Naive thymus-derived CD8-positive, alpha-beta T cell (primary cell): ENCODE measurements around the gene EIF3L. TPM values are rescaled to one million over a fixed set of nuclear protein-coding genes. Genes with fewer than 3 reads are reported as not detected.

Experiments
- ATAC-seq, 2 donors: fragments of 150-1000 bp; cut with Tn5 transposase in 1 of 2; sonication (Bioruptor Pico), chemical (Tn5 transposase) in 1 of 2; 1 replicate in 1 of 2; 2 replicates in 1 of 2; pipeline ENCODE4 v1.10.0; 2021; ENCODE audit warnings: mild to moderate bottlenecking in 2 of 2, moderate library complexity in 2 of 2
- POLR2A ChIA-PET: fragments of 350-600 bp; sonication (Branson Sonifier 250); formaldehyde crosslinking; loops from one replicate; lab custom pipeline; 2021; ENCODE audit warnings: antibody characterized with exemption; lab: Charles Lee
- DNase-seq, 10 donors: peaks; one replicate each; pipeline versions ENCODE4 v3.0.0 to v3.0.0-alpha.2; 2020 to 2022
- H3K27ac Mint-ChIP-seq, 10 donors: one replicate each; pipeline ENCODE4 v1.8.0; 2020 to 2022; ENCODE audit warnings: mild to moderate bottlenecking in 10 of 10, mixed read lengths in 10 of 10, moderate library complexity in 4 of 10, inconsistent platforms in 1 of 10
- H3K27me3 Mint-ChIP-seq, 5 donors: one replicate each; pipeline ENCODE4 v1.8.0; 2021 to 2022; ENCODE audit warnings: mixed read lengths in 5 of 5
- H3K36me3 Mint-ChIP-seq, 3 donors: one replicate each; pipeline ENCODE4 v1.8.0; 2020 to 2022; ENCODE audit warnings: mixed read lengths in 3 of 3, mild to moderate bottlenecking in 2 of 3, inconsistent platforms in 1 of 3
- H3K4me1 Mint-ChIP-seq, 4 donors: one replicate each; pipeline ENCODE4 v1.8.0; 2021 to 2022; ENCODE audit warnings: mixed read lengths in 4 of 4
- H3K4me3 Mint-ChIP-seq, 10 donors: one replicate each; pipeline ENCODE4 v1.8.0; 2020 to 2022; ENCODE audit warnings: mild to moderate bottlenecking in 10 of 10, mixed read lengths in 10 of 10, moderate library complexity in 6 of 10, inconsistent platforms in 1 of 10
- H3K9me3 Mint-ChIP-seq, 9 donors: one replicate each; pipeline ENCODE4 v1.8.0; 2020 to 2022; ENCODE audit warnings: mixed read lengths in 9 of 9, mild to moderate bottlenecking in 3 of 9, inconsistent platforms in 1 of 9, moderate library complexity in 1 of 9
- polyA plus RNA-seq, 3 donors: library from polyadenylated mRNA; unstranded; fragments of 300-500 nt; fragmentation: Illumina TruSeq; gene quantifications; one replicate each; pipeline ENCODE4 v1.2.3, GENCODE V29; 2021
- total RNA-seq, 8 experiments: library from RNA in 2 of 8; stranded (reverse) in 2 of 8; gene quantifications; one replicate each; pipeline ENCODE4 v1.2.3 and lab custom pipeline; 2021 to 2026

EIF3L gene
- total and polyA plus RNA-seq, 5 experiments from 2014 or later: 310 to 544 (median 395) TPM

DNA sequence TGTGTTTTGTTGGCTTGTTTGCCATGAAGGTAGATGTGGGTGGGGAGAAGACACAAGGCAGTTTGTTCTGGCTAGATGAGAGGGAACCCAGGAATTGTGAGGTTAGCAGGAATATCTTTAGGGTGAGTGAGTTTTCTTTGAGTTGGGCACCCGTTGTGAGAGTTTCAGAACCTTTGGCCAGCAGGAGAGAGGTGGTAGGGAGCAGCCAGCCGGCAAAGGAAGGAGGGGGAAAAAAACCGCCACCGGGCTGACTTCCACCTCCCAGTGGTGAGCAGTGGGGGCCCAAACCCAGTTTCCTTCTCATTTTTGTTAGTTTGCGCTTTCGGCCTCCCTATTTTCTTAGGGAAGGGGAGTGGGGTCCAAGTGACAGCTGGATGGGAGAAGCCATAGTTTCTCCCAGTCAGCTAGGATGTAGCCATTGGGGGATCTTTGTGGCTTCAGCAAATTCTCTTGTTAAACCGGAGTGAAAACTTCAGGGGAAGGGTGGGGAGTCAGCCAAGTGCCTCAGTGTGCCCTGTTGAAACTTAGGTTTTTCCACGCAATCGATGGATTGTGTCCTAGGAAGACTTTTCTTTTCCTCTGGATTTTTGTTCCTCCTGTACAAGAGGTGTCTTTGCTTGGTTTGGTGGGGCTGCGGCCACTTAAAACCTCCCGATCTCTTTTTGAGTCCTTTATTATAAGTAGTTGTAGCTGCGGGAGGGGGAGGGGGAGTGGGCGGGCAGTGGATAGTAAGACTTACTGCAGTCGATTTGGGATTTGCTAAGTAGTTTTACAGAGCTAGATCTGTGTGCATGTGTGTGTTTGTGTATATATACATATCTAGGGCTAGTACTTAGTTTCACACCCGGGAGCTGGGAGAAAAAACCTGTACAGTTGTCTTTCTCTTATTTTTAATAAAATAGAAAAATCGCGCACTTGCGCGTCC, 42.5 kb upstream of the EIF3L start:
- H3K9me3 Mint-ChIP-seq: peaks cover 0 to 2% (median 0%) of the 10 kb centered on the region in 9 donors
- H3K27ac Mint-ChIP-seq: peak overlapping the region in 3 of 10 donors; percentile 26 to 43 (median 30)
- H3K27me3 Mint-ChIP-seq: peaks cover 21 to 66% (median 43%) of the 10 kb centered on the region in 5 donors
- H3K36me3 Mint-ChIP-seq: peaks cover 0 to 3% (median 0%) of the 10 kb centered on the region in 3 donors
- DNase-seq: no peak
- peak overlapping the region; percentile 69 to 84 (median 82) for H3K4me3 Mint-ChIP-seq
- POLR2A ChIA-PET: interaction anchor here (0.7 to 0.8 kb wide), 2 partner anchors 37 to 99 kb away, joined by 4 read pairs; partner anchors contain the start of gene ANKRD54
- ATAC-seq: no peak
- peaks cover 18 to 51% (median 46%) of the 10 kb centered on the region in 4 donors for H3K4me1 Mint-ChIP-seq

DNA sequence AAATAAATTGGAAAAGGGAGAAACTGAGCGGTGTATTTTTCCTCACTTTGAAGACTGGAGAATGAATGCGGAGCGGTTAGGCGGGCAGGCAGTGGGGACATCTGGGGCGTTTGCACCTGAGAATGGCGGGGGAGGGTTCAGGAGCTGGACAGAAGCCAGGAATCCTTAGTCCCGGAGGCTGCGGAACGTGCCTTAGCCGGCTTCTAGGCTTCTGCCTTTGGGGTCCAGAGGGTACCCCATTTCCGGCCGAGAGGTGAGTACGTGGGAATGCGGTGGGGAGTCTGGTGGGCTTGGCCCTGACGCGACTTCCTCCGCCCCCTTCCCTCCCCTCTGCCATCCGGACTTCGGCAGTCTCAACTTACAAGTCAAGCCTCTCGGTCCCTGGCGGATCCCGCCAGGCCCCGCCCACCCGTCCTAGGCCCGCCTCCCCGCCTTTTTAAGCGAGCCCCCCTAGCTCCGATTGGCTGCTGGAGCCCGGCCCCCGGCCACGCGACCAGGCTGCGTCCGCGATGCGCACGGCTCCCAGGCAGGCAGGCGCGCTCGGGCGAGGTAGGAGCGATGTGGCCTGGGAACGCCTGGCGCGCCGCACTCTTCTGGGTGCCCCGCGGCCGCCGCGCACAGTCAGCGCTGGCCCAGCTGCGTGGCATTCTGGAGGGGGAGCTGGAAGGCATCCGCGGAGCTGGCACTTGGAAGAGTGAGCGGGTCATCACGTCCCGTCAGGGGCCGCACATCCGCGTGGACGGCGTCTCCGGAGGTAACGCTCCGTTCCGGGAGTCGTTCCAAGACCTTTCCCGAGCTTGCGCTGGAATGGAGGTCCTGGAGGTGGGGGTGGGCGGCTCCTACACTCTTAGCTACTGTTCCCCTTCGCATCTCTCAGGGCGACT, 41.6 kb upstream of the EIF3L start, which contains the start of gene GCAT:
GCAT (plus strand) TSS at position 525 of the 884 bp plus-strand sequence; CDS start at position 559, 34 bp downstream.
- Mint-ChIP-seq H3K4me1 (peaks cover 15 to 45% (median 42%) of the 10 kb centered on the region in 4 donors), H3K27me3 (peaks cover 22 to 70% (median 42%) of the 10 kb centered on the region in 5 donors), H3K36me3 (peaks cover 0 to 3% (median 0%) of the 10 kb centered on the region in 3 donors), H3K4me3 (peak within 1 kb of the TSS; percentile 69 to 84 (median 82)), H3K27ac (peak within 1 kb of the TSS in 4 of 10 donors; percentile 26 to 75 (median 45)), H3K9me3 (peaks cover 0 to 2% (median 0%) of the 10 kb centered on the region in 9 donors)
- POLR2A ChIA-PET: interaction anchor here (0.6 to 1.7 kb wide), 6 partner anchors 11 to 149 kb away, joined by 3 to 4 read pairs (median 4); partner anchors contain the start of genes ANKRD54 and PDXP
- DNase-seq (peak; percentile 64 to 90 (median 78)), ATAC-seq (peak; percentile 89 to 90)

DNA sequence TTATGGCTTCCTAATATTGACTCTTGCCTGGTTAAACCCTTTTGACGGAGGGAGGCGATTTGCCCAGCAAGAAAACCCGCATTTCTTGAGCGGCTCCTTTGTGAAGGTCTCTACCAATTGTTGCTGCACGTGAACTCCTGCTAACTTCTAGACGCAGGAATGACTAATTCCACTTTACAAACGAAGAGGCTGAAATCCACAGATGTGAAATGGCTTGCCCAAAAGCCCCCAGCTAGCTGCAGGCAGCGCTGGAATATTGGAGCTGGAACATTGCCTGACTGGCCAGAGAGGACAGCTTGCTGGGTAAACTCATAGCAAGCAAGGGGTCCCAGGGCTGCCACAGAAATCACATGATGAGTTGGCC, 40.9 kb upstream of the EIF3L start:
- DNase-seq: no peak
- Mint-ChIP-seq H3K9me3 (peaks cover 0 to under 1% (median 0%) of the 10 kb centered on the region in 9 donors), H3K4me1 (peaks cover 13 to 39% (median 35%) of the 10 kb centered on the region in 4 donors), H3K4me3 (peak overlapping the region; percentile 69 to 84 (median 82)), H3K36me3 (peaks cover 0 to 3% (median 0%) of the 10 kb centered on the region in 3 donors), H3K27ac (peak overlapping the region in 3 of 10 donors; percentile 4 to 75 (median 47)), H3K27me3 (peaks cover 16 to 70% (median 36%) of the 10 kb centered on the region in 5 donors)
- POLR2A ChIA-PET: interaction anchor here (0.6 to 1.7 kb wide), 3 partner anchors 11 to 150 kb away, joined by 3 to 4 read pairs (median 3); partner anchors contain the start of gene PDXP
- ATAC-seq: no peak

DNA sequence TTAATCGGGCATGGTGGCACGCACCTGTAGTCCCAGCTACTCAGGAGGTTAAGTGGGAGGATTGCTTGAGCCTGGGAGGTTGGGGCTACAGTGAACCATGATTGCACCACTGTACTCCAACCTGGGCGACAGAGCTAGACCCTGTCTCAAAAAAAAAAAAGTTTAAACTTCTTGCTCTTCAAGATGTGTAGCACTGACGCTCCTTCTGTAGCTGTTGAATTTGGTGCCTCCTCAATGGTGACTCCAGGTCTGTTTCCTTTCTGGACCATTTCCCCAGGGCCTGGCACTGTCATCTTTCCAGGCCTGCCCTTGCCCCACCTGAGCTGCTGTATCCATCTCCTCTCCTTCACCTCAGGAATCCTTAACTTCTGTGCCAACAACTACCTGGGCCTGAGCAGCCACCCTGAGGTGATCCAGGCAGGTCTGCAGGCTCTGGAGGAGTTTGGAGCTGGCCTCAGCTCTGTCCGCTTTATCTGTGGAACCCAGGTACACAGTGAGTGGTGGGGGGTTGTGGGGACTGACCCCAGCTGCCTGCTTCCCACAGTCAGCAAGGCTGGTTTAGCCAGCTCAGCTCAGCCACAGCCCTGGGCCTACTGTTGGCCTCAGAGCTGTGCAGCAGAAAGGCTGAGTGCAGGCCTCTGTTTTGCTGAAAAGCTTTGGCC, 39.4 kb upstream of the EIF3L start:
- Mint-ChIP-seq H3K36me3 (peaks cover 0 to 5% (median 0%) of the 10 kb centered on the region in 3 donors), H3K27me3 (peaks cover 11 to 69% (median 32%) of the 10 kb centered on the region in 5 donors), H3K9me3 (no peaks in the 10 kb centered on the region), H3K4me1 (peaks cover 9 to 35% (median 25%) of the 10 kb centered on the region in 4 donors), H3K27ac (no peak overlapping the region), H3K4me3 (peak overlapping the region in 2 of 10 donors; percentile 27 to 45)
- ATAC-seq (no peak), DNase-seq (no peak)
- POLR2A ChIA-PET: interaction anchor here (0.6 to 1.4 kb wide), 4 partner anchors 12 to 568 kb away, joined by 3 to 5 read pairs (median 4); partner anchors contain the start of gene ANKRD54

DNA sequence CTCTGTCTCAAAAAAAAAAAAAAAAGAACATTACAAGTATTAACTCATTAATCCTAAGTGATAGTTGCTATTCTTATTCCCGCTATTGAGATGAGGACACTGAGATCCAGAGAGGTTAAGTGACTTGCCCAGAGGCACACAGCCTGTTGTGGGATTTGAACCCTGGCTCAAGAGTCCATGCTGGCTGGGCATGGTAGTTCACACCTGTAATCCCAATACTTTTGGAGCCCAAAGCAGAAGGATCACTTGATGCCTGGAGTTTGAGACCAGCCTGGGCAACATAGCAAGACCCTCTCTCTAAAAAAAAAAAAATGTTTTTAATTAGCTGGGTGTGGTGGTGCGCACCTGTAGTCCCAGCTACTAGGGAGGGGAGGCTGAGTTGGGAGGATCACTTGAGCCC, 37.4 kb upstream of the EIF3L start:
- H3K36me3 Mint-ChIP-seq: peaks cover 0 to 2% (median 0%) of the 10 kb centered on the region in 3 donors
- H3K27ac Mint-ChIP-seq: no peak overlapping the region
- H3K9me3 Mint-ChIP-seq: no peaks in the 10 kb centered on the region
- DNase-seq: no peak
- peaks cover 1 to 20% (median 9%) of the 10 kb centered on the region in 4 donors for H3K4me1 Mint-ChIP-seq
- peaks cover 3 to 58% (median 18%) of the 10 kb centered on the region in 5 donors for H3K27me3 Mint-ChIP-seq
- ATAC-seq: no peak
- H3K4me3 Mint-ChIP-seq: no peak overlapping the region
- POLR2A ChIA-PET: no interaction called here

DNA sequence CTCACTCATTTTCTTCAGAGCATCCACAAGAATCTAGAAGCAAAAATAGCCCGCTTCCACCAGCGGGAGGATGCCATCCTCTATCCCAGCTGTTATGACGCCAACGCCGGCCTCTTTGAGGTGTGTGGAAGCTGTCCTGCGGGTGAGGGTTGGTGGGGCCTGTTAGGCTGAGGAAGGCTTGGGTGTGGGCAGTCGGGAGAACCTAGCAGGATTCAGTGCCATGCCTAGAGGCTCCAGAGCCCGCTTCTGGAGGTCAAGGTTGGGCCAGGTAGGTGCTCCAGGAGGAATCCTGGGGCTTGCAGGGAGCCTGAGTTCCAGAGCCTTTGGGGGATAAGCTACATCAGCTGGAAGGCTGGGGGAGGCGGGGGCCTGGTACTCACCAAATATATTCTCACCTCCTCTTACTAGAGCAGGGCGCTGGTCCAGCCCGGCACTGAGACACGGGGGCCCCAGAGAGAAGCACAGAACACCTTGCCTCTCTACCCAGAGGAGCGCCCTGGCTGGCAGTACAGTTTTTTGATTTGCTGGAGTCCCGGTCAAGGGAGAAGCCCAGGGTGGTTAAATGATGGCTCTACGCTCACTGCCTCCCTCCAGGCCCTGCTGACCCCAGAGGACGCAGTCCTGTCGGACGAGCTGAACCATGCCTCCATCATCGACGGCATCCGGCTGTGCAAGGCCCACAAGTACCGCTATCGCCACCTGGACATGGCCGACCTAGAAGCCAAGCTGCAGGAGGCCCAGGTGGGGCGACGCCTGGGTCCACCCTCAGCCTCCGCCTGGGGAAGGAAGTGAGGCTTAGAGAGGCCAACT, 36.1 kb upstream of the EIF3L start:
- H3K36me3 Mint-ChIP-seq: peaks cover 0 to 2% (median 0%) of the 10 kb centered on the region in 3 donors

DNA sequence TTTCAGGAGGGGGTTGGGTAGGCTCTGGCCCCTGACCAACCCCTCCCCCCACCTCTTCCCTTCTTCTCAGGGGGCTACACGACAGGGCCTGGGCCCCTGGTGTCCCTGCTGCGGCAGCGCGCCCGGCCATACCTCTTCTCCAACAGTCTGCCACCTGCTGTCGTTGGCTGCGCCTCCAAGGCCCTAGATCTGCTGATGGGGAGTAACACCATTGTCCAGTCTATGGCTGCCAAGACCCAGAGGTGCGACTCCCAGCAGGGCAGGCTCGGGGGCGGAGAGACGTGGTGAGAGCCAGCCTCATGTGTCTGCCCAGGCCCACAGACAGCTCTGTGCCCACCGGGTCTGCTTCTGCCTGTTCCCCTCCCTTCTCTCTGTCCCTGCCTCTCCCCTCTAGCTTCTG, 33.6 kb upstream of the EIF3L start:
- DNase-seq: no peak
- H3K36me3 Mint-ChIP-seq: peaks cover 0 to 2% (median 0%) of the 10 kb centered on the region in 3 donors
- no peak for ATAC-seq
- POLR2A ChIA-PET: interaction anchor here (0.6 kb wide), 1 partner anchor 15 kb away, joined by 4 read pairs; no protein-coding TSS in a partner anchor
- peaks cover 3 to 52% (median 15%) of the 10 kb centered on the region in 5 donors for H3K27me3 Mint-ChIP-seq
- H3K9me3 Mint-ChIP-seq: no peaks in the 10 kb centered on the region
- H3K27ac Mint-ChIP-seq: no peak overlapping the region
- H3K4me1 Mint-ChIP-seq: peaks cover 0 to 19% (median 13%) of the 10 kb centered on the region in 4 donors
- no peak overlapping the region for H3K4me3 Mint-ChIP-seq

More for the DNA sequence above, 36.1 kb upstream of the EIF3L start:
- H3K27me3 Mint-ChIP-seq: peaks cover 3 to 60% (median 17%) of the 10 kb centered on the region in 5 donors
- DNase-seq: no peak
- no peak for ATAC-seq
- no peak overlapping the region for H3K4me3 Mint-ChIP-seq
- POLR2A ChIA-PET: interaction anchor here (0.7 kb wide), 1 partner anchor 65 kb away, joined by 3 read pairs; no protein-coding TSS in a partner anchor
- no peaks in the 10 kb centered on the region for H3K9me3 Mint-ChIP-seq
- H3K4me1 Mint-ChIP-seq: peaks cover 0 to 17% (median 15%) of the 10 kb centered on the region in 4 donors
- H3K27ac Mint-ChIP-seq: no peak overlapping the region

DNA sequence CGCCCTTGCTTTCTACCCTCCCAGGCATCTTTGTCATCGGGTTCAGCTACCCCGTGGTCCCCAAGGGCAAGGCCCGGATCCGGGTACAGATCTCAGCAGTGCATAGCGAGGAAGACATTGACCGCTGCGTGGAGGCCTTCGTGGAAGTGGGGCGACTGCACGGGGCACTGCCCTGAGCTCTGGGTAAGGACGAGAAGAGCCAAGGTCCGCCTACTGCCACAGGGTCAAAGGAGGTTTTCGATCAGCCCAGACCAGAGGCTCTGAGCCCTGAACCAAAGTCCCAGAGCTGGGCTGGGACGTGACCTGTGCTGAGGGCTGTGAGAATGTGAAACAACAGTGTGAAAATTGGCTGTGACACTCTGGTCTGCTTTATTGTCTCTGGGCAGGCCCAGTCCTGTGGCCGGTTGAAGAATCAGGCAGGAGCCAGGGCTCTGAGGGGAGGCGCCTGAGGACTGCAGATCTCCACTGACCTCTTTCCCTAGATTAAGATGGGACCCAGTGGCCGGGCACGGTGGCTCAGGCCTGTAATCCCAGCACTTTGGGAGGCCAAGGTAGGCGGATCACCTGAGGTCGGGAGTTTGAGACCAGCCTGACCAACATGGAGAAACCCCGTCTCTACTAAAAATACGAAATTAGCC, 32.6 kb upstream of the EIF3L start:
- DNase-seq (no peak), ATAC-seq (no peak)
- Mint-ChIP-seq H3K9me3 (no peaks in the 10 kb centered on the region), H3K27me3 (peaks cover 3 to 50% (median 17%) of the 10 kb centered on the region in 5 donors), H3K36me3 (peaks cover 0 to 2% (median 0%) of the 10 kb centered on the region in 3 donors), H3K4me3 (peak overlapping the region in 1 of 10 donors; percentile 40), H3K4me1 (peaks cover 0 to 19% (median 13%) of the 10 kb centered on the region in 4 donors), H3K27ac (no peak overlapping the region)
- POLR2A ChIA-PET: interaction anchor here (1.2 kb wide), 1 partner anchor 51 kb away, joined by 5 read pairs; no protein-coding TSS in a partner anchor

DNA sequence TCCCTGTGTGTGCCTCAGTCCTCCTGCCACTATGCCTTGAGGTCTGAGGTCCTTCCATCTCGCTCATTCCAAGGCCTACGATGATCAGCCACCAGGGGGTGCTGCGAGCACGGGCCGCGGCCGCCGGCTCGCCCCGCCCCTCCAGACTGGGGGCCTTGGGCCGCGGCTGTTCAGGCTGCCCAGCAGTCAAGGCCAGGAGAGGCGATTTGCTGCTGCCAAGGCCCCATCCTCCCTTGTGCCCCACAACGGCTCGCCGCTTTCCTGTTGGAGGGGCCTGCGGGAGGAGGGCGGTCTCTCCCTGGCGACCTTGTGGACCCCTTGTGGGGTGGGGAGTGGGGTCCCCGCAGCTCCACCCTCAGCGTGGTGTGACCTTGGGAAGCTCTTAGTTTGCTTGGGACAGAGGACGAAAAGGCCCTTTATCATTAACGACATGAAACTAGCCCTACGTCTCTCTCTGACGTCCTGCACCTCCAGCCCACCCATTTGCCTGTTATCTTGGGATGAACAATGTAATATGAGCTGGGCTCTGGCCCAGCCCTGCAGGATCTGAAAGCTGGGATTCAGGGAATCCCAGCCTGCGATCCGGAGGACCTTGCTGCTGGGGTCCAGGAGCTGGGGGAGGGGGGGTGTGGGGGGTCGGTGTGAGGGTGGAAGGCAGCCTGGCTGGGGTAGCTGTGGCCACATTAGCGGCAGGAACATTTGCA, 31.4 kb upstream of the EIF3L start:
- peaks cover 0 to 2% (median 0%) of the 10 kb centered on the region in 3 donors for H3K36me3 Mint-ChIP-seq

More for the DNA sequence above, 31.4 kb upstream of the EIF3L start:
- Mint-ChIP-seq H3K4me3 (peak overlapping the region; percentile 20 to 67 (median 54)), H3K9me3 (no peaks in the 10 kb centered on the region), H3K27ac (peak overlapping the region in 1 of 10 donors; percentile 66), H3K27me3 (peaks cover 8 to 51% (median 23%) of the 10 kb centered on the region in 5 donors), H3K4me1 (peaks cover 0 to 19% (median 13%) of the 10 kb centered on the region in 4 donors)
- peak; percentile 59 to 83 (median 78) for DNase-seq
- POLR2A ChIA-PET: interaction anchor here (0.8 to 3.6 kb wide), 7 partner anchors 10 to 78 kb away, joined by 3 to 19 read pairs (median 4); partner anchors contain the start of genes ANKRD54 and GCAT
- peak; percentile 81 to 82 for ATAC-seq
